Measurements from ENCODE around the gene EHBP1. TPM values are rescaled to one million over a fixed set of nuclear protein-coding genes. Genes with fewer than 3 reads are reported as not detected.

The EHBP1 gene
- total RNA-seq, 2 experiments from 2014 or later: 21.4 to 22.3 TPM

DNA sequence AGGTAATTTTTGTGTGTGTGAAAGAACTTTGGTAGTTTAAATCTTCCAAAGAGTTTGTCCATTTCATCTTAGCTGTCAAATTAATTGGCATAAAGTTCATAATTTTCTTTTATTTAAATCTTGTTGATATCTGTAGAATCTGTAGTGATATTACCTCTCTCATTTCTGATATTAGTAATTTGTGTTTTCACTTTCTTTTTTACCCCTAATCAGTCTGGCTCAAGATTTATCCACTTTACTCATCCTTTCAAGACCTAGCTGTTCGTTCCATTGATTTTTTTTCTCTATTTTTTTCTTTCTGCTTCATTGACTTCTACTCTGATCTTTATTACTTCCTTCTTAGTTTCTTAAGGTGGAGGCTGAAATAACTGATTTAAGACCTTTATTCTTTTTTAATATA, 202.6 kb downstream of the EHBP1 start:
- H3K27ac Mint-ChIP-seq: no peak overlapping the region
- Histone ChIP-seq H3K9me3 (ENCODE audit: control insufficient read depth in 1 of 2, insufficient read depth in 1 of 2, low read length in 2 of 2) (no peaks in the 10 kb centered on the region), H3K4me3 (ENCODE audit: low read length) (no peak overlapping the region), H3K36me3 (ENCODE audit: insufficient read depth, low read length) (no peaks in the 10 kb centered on the region), H3K27me3 (ENCODE audit: control insufficient read depth in 1 of 2, insufficient read depth in 2 of 2, low read length in 2 of 2) (no peaks in the 10 kb centered on the region), H3K27ac (ENCODE audit: low read depth in 1 of 2, low read length in 2 of 2) (no peak overlapping the region), H3K4me1 (ENCODE audit: insufficient read depth, low read length) (no peaks in the 10 kb centered on the region)
- ChIA-PET CTCF (no interaction called here), POLR2A (no interaction called here)
- peaks cover 21% of the 10 kb centered on the region for H3K36me3 Mint-ChIP-seq (ENCODE audit: low read depth)
- ATAC-seq (ENCODE audit: poor library complexity) (no peak), DNase-seq (no peak)
- no peaks in the 10 kb centered on the region for H3K4me1 Mint-ChIP-seq (ENCODE audit: low read depth)
- no peaks in the 10 kb centered on the region for H3K27me3 Mint-ChIP-seq
- no peaks in the 10 kb centered on the region for H3K9me3 Mint-ChIP-seq
- intact Hi-C loops (cut with DNase I, micrococcal nuclease): no loop called here
- no peak overlapping the region for H3K4me3 Mint-ChIP-seq
- TF ChIP-seq, protein P1, sequence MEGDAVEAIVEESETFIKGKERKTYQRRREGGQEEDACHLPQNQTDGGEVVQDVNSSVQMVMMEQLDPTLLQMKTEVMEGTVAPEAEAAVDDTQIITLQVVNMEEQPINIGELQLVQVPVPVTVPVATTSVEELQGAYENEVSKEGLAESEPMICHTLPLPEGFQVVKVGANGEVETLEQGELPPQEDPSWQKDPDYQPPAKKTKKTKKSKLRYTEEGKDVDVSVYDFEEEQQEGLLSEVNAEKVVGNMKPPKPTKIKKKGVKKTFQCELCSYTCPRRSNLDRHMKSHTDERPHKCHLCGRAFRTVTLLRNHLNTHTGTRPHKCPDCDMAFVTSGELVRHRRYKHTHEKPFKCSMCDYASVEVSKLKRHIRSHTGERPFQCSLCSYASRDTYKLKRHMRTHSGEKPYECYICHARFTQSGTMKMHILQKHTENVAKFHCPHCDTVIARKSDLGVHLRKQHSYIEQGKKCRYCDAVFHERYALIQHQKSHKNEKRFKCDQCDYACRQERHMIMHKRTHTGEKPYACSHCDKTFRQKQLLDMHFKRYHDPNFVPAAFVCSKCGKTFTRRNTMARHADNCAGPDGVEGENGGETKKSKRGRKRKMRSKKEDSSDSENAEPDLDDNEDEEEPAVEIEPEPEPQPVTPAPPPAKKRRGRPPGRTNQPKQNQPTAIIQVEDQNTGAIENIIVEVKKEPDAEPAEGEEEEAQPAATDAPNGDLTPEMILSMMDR (IDR thresholded peaks at IDR 0.05): no peak

DNA sequence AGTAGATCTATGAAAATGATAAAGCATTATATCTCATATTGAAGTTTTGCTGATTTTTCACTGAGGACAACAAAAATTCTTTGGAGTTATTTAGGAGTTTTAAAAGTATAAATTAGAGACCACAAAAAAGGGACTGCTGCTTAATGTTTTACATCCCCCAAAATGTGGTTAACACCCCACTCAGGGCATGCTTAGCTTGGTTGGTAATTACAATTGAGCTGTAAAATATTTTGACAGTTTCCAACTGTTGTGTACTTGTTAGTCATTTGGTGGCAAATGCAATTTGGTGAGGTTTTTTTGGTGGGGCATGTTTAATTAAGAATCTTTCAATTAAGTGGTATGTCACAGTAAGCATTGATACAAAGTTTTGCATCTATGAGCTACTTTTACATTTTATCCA, 207.8 kb downstream of the EHBP1 start:
- Mint-ChIP-seq H3K27me3 (no peaks in the 10 kb centered on the region), H3K4me1 (ENCODE audit: low read depth) (no peaks in the 10 kb centered on the region)

DNA sequence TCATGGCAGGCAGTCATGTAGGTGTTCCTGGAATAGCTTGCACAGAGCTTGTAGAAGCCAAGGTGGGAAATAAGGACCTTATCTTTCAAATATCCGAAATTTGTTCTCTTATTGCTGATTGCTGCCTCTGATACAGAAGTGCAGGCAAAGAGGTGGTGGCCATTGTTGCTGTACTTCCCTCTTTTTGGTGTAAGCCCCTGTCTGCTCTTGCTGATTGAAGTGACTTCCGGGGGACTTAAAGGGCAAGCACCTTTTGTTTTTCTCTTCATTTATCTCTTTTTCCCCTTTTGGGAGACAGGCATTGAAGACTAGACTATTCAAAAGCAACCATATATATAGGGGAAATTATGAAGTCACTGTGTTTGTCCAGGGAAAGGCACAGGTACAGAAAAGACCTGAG, 213.5 kb downstream of the EHBP1 start:
- ChIA-PET POLR2A (no interaction called here), CTCF (no interaction called here)
- Mint-ChIP-seq H3K36me3 (ENCODE audit: low read depth) (peaks cover 66% of the 10 kb centered on the region), H3K9me3 (peaks cover 13% of the 10 kb centered on the region), H3K4me3 (no peak overlapping the region), H3K4me1 (ENCODE audit: low read depth) (no peaks in the 10 kb centered on the region), H3K27ac (no peak overlapping the region), H3K27me3 (no peaks in the 10 kb centered on the region)
- Histone ChIP-seq H3K27ac (ENCODE audit: low read depth in 1 of 2, low read length in 2 of 2) (no peak overlapping the region), H3K36me3 (ENCODE audit: insufficient read depth, low read length) (no peaks in the 10 kb centered on the region), H3K4me3 (ENCODE audit: low read length) (no peak overlapping the region), H3K4me1 (ENCODE audit: insufficient read depth, low read length) (no peaks in the 10 kb centered on the region), H3K9me3 (ENCODE audit: control insufficient read depth in 1 of 2, insufficient read depth in 1 of 2, low read length in 2 of 2) (peaks cover 18 to 24% of the 10 kb centered on the region in 2 experiments), H3K27me3 (ENCODE audit: control insufficient read depth in 1 of 2, insufficient read depth in 2 of 2, low read length in 2 of 2) (no peaks in the 10 kb centered on the region)
- TF ChIP-seq, protein P1 (IDR thresholded peaks at IDR 0.05): no peak
- DNase-seq (no peak), ATAC-seq (ENCODE audit: poor library complexity) (no peak)
- intact Hi-C loops (cut with DNase I, micrococcal nuclease): no loop called here

More for the DNA sequence above, 207.8 kb downstream of the EHBP1 start:
- H3K9me3 ChIP-seq (ENCODE audit: control insufficient read depth in 1 of 2, insufficient read depth in 1 of 2, low read length in 2 of 2): peaks cover 2 to 4% of the 10 kb centered on the region in 2 experiments
- no peak overlapping the region for H3K27ac Mint-ChIP-seq
- CTCF ChIA-PET: no interaction called here
- no peaks in the 10 kb centered on the region for H3K36me3 ChIP-seq (ENCODE audit: insufficient read depth, low read length)
- intact Hi-C loops (cut with DNase I, micrococcal nuclease): no loop called here
- H3K4me1 ChIP-seq (ENCODE audit: insufficient read depth, low read length): no peaks in the 10 kb centered on the region
- peaks cover 34% of the 10 kb centered on the region for H3K36me3 Mint-ChIP-seq (ENCODE audit: low read depth)
- no peak overlapping the region for H3K4me3 Mint-ChIP-seq
- no peaks in the 10 kb centered on the region for H3K27me3 ChIP-seq (ENCODE audit: control insufficient read depth in 1 of 2, insufficient read depth in 2 of 2, low read length in 2 of 2)
- H3K4me3 ChIP-seq (ENCODE audit: low read length): no peak overlapping the region
- TF ChIP-seq, protein P1 (IDR thresholded peaks at IDR 0.05): no peak
- H3K27ac ChIP-seq (ENCODE audit: low read depth in 1 of 2, low read length in 2 of 2): no peak overlapping the region
- ATAC-seq (ENCODE audit: poor library complexity) (no peak), DNase-seq (no peak)
- POLR2A ChIA-PET: no interaction called here
- H3K9me3 Mint-ChIP-seq: no peaks in the 10 kb centered on the region

Data from CD4-positive, alpha-beta T cell (primary cell).